T-helper 2 cell treated with Interferon-gamma antibody and Interleukin-4, amounts not matched to agents 100 ng/mL and 5 ng/mL, for 36 hours (primary cell): ENCODE measurements around the gene ZNF521. TPM values are rescaled to one million over a fixed set of nuclear protein-coding genes. Genes with fewer than 3 reads are reported as not detected.

Experiments used
- intact Hi-C: fragments of 100-400 bp; cut with micrococcal nuclease; formaldehyde crosslinking; loops from one replicate; pipeline ENCODE4 v1.15.1; 2023
- total RNA-seq: library from RNA; stranded (reverse); gene quantifications from 2 replicates; pipeline ENCODE4 v1.2.3, GENCODE V29; 2022

Gene ZNF521
- total RNA-seq, 1 donor from 2014 or later: not detected

GRCh38 chr18:25077944-25078723 lies 273.8 kb downstream of the ZNF521 start:
- intact Hi-C loops: no loop called here

- intact Hi-C loops: no loop called here
Observed at GRCh38 chr18:25077038-25077943, 274.7 kb downstream of the ZNF521 start.

GRCh38 chr18:25075783-25076182 lies 276.2 kb downstream of the ZNF521 start:
- intact Hi-C loops: no loop called here

- intact Hi-C loops: no loop called here
Observed at GRCh38 chr18:25075331-25075730, 276.6 kb downstream of the ZNF521 start.

GRCh38 chr18:25074925-25075324 lies 277.0 kb downstream of the ZNF521 start:
- intact Hi-C loops: no loop called here

- intact Hi-C loops: no loop called here
Observed at GRCh38 chr18:25072205-25072604, 279.8 kb downstream of the ZNF521 start.

GRCh38 chr18:25067275-25068025 lies 284.5 kb downstream of the ZNF521 start:
- intact Hi-C loops: no loop called here

GRCh38 chr18:25066516-25066915 lies 285.4 kb downstream of the ZNF521 start:
- intact Hi-C loops: no loop called here

GRCh38 chr18:25062720-25063119 lies 289.2 kb downstream of the ZNF521 start:
- intact Hi-C loops: no loop called here

GRCh38 chr18:25061395-25061794 lies 290.6 kb downstream of the ZNF521 start:
- intact Hi-C loops: no loop called here

- intact Hi-C loops: no loop called here
Observed at GRCh38 chr18:25058521-25058920, 293.4 kb downstream of the ZNF521 start.

- intact Hi-C loops: no loop called here
Observed at GRCh38 chr18:25057491-25058050, 294.4 kb downstream of the ZNF521 start.

GRCh38 chr18:25056429-25056828 lies 295.5 kb downstream of the ZNF521 start:
- intact Hi-C loops: no loop called here

- intact Hi-C loops: no loop called here
Observed at GRCh38 chr18:25055076-25055475, 296.9 kb downstream of the ZNF521 start.

GRCh38 chr18:25053466-25053865 lies 298.5 kb downstream of the ZNF521 start:
- intact Hi-C loops: no loop called here

- intact Hi-C loops: no loop called here
Observed at GRCh38 chr18:25052511-25052921, 299.4 kb downstream of the ZNF521 start.

- intact Hi-C loops: no loop called here
Observed at GRCh38 chr18:25050605-25051004, 301.4 kb downstream of the ZNF521 start.

- intact Hi-C loops: no loop called here
Observed at GRCh38 chr18:25047983-25048382, 304.0 kb downstream of the ZNF521 start.

GRCh38 chr18:25047421-25047820 lies 304.5 kb downstream of the ZNF521 start:
- intact Hi-C loops: no loop called here

GRCh38 chr18:25044694-25045093 lies 307.3 kb downstream of the ZNF521 start:
- intact Hi-C loops: no loop called here

- intact Hi-C loops: no loop called here
Observed at GRCh38 chr18:25043104-25043503, 308.9 kb downstream of the ZNF521 start.
